ENCODE measurements around the gene LINGO3.
"Not testable (repeated sequence)": the region's sequence is repeated elsewhere in the genome, so short reads cannot be mapped to it uniquely, and the experiment has no call there.

LINGO3 gene

GRCh38 chr19:2353159-2353886, 45.4 kb upstream of the LINGO3 start:
- Histone ChIP-seq H3K27me3 (ENCODE audit: insufficient read depth, low read depth, severe bottlenecking) (no peaks in the 10 kb centered on the region), H3K36me3 (peaks cover 8% of the 10 kb centered on the region), H3K27ac (no peak overlapping the region), H3K9me3 (ENCODE audit: severe bottlenecking) (no peaks in the 10 kb centered on the region), H3K4me3 (ENCODE audit: low read depth, low read length) (no peak overlapping the region)
- no peak for TF ChIP-seq CTCF (IDR thresholded peaks at IDR 0.05; ENCODE audit: low read depth, low read length)
- DNase-seq = no peak

GRCh38 chr19:2352121-2352520, 44.2 kb upstream of the LINGO3 start:
- no peak for TF ChIP-seq CTCF (IDR thresholded peaks at IDR 0.05; ENCODE audit: low read depth, low read length)
- no peak for DNase-seq
- H3K27ac ChIP-seq = no peak overlapping the region
- no peaks in the 10 kb centered on the region for H3K27me3 ChIP-seq (ENCODE audit: insufficient read depth, low read depth, severe bottlenecking)
- peaks cover 8% of the 10 kb centered on the region for H3K36me3 ChIP-seq
- no peak overlapping the region for H3K4me3 ChIP-seq (ENCODE audit: low read depth, low read length)
- H3K9me3 ChIP-seq (ENCODE audit: severe bottlenecking) = no peaks in the 10 kb centered on the region

GRCh38 chr19:2351591-2351990, 43.6 kb upstream of the LINGO3 start:
- DNase-seq = no peak
- Histone ChIP-seq H3K36me3 (peaks cover 8% of the 10 kb centered on the region), H3K4me3 (ENCODE audit: low read depth, low read length) (no peak overlapping the region), H3K9me3 (ENCODE audit: severe bottlenecking) (no peaks in the 10 kb centered on the region), H3K27ac (no peak overlapping the region), H3K27me3 (ENCODE audit: insufficient read depth, low read depth, severe bottlenecking) (no peaks in the 10 kb centered on the region)
- TF ChIP-seq CTCF (IDR thresholded peaks at IDR 0.05; ENCODE audit: low read depth, low read length) = no peak

- TF ChIP-seq CTCF (IDR thresholded peaks at IDR 0.05; ENCODE audit: low read depth, low read length) = no peak
- Histone ChIP-seq H3K27me3 (ENCODE audit: insufficient read depth, low read depth, severe bottlenecking) (no peaks in the 10 kb centered on the region), H3K36me3 (peaks cover 8% of the 10 kb centered on the region)
Measured at GRCh38 chr19:2350656-2351055, 42.7 kb upstream of the LINGO3 start.

GRCh38 chr19:2349818-2350217, 41.9 kb upstream of the LINGO3 start:
- DNase-seq; H3K4me3 ChIP-seq (ENCODE audit: low read depth, low read length); H3K27me3 ChIP-seq (ENCODE audit: insufficient read depth, low read depth, severe bottlenecking); H3K27ac ChIP-seq; H3K9me3 ChIP-seq (ENCODE audit: severe bottlenecking): not testable (repeated sequence)
- H3K36me3 ChIP-seq = peaks cover 12% of the 10 kb centered on the region

More at GRCh38 chr19:2350656-2351055, 42.7 kb upstream of the LINGO3 start:
- no peaks in the 10 kb centered on the region for H3K9me3 ChIP-seq (ENCODE audit: severe bottlenecking)
- no peak overlapping the region for H3K4me3 ChIP-seq (ENCODE audit: low read depth, low read length)
- no peak for DNase-seq
- no peak overlapping the region for H3K27ac ChIP-seq

GRCh38 chr19:2345794-2346663, 38.1 kb upstream of the LINGO3 start:
- DNase-seq = no peak
- H3K27me3 ChIP-seq (ENCODE audit: insufficient read depth, low read depth, severe bottlenecking) = no peaks in the 10 kb centered on the region
- TF ChIP-seq CTCF (IDR thresholded peaks at IDR 0.05; ENCODE audit: low read depth, low read length) = no peak
- H3K27ac ChIP-seq = no peak overlapping the region
- H3K36me3 ChIP-seq = peaks cover 21% of the 10 kb centered on the region
- H3K9me3 ChIP-seq (ENCODE audit: severe bottlenecking) = no peaks in the 10 kb centered on the region
- H3K4me3 ChIP-seq (ENCODE audit: low read depth, low read length) = no peak overlapping the region

Measured in WERI-Rb-1 (cell line).